ENCODE results near the gene IL18R1.

The IL18R1 gene

DNA sequence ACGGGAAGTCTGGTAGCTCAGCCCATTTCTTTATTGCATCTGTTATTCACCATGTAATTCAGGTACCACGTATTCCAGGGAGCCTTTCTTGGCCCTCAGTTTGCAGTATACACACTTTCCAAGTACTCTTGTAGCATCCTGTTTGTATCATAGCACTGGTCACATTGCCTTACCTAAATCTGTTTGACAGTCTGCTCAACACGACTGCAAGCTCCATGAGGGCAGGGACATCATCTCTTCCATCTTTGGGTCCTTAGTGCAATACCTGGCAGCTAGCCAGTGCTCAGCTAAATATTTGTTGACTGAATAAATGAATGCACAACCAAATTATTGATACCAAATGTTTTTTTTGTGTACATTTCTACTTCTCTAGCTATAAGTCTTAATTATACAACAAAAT, 11.2 kb upstream of the IL18R1 start:
- DNase-seq (ENCODE audit: extremely low spot score, insufficient read length, low read depth), result no peak
- no peak for FAIRE-seq

- FAIRE-seq, result no peak
- DNase-seq (ENCODE audit: extremely low spot score, insufficient read length, low read depth), result no peak
Measured at GRCh38 chr2:102345329-102345920, 10.2 kb upstream of the IL18R1 start.

DNA sequence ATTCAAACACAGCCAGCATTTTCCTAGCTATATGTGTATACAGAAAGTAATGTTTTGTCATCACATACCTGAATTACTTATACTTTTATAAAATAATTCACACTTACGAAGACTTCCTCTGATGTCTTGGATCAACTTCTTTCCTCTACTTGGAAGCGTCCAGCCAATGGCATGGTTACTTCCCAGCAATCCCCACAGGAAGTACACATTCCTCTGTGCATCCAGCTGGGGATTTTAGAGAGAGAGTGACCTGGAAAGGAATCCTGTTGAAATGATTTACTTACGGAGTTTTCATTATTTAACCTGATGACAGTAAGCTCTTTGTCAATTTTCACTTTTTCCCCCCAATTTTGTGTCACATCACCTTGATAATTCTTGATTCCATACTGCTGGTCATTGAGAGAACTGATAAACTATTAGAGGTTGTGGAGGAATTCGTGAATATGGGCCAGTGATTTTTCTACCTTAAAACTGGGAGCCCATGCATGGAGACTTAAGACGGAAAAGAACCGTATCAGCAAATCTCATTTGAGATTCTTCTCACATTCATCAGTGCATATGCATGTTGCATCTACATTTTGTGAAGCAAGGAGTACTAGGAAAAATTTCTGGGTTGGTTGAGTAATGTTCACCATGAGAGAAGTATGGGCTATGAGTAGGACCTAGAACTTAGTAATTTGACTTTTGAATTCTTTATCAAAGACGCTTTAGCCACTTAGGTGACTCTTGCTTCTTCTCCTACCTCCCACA, 9.0 kb upstream of the IL18R1 start:
- DNase-seq (ENCODE audit: extremely low spot score, insufficient read length, low read depth) (no peak), FAIRE-seq (no peak)

- peak; percentile 64 for FAIRE-seq
Measured at GRCh38 chr2:102350137-102350793, 5.3 kb upstream of the IL18R1 start.

GRCh38 chr2:102356381-102356712, 751 bp downstream of the IL18R1 start:
- DNase-seq (ENCODE audit: extremely low spot score, insufficient read length, low read depth) (no peak), FAIRE-seq (peak; percentile 67)

More at GRCh38 chr2:102350137-102350793, 5.3 kb upstream of the IL18R1 start:
- no peak for DNase-seq (ENCODE audit: extremely low spot score, insufficient read length, low read depth)

DNA sequence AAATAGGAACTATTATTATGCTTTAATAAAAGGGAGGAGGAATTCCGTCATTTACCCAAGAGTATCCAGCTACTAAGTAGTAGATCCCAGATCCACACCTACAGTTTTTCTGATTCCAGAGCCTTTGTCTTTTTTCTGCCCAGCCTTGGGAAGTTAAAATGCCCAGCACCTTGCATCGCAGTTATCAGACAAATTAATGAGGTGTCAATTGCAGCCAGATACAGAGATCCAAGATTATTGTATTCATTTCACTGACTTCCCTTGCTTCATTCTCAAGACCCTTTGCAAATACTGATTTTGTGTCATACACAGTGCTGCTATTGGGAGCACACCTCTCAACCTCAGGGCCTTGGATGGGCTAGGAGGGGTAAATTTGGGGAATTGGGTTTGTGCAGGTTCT, 1.1 kb downstream of the IL18R1 start:
- FAIRE-seq, result no peak

DNA sequence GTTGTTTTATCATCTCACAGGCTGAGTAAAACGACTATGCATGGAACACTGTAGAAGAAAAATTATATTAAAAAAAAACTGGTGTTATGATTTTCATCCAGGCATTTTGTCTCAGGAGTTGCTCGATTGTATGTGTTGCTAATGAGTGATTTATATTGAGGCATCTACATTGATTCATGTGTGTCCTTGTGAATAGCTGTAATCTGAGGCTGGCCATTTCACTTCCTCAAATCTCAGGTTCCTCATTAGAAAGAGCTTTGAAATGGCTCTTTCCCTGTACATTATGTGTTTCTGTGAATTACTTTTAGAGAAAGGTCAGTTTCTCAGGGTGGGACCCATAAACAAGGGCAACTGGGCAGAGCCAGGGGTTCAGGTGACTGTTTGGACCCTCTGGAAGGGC, 2.3 kb downstream of the IL18R1 start:
- FAIRE-seq, result peak; percentile 54
- DNase-seq (ENCODE audit: extremely low spot score, insufficient read length, low read depth), result no peak

More for the DNA sequence above, 1.1 kb downstream of the IL18R1 start:
- DNase-seq (ENCODE audit: extremely low spot score, insufficient read length, low read depth), result no peak

- DNase-seq (ENCODE audit: extremely low spot score, insufficient read length, low read depth) (no peak), FAIRE-seq (no peak)
Measured at GRCh38 chr2:102358496-102358895, 2.9 kb downstream of the IL18R1 start.

GRCh38 chr2:102359527-102359926, 3.9 kb downstream of the IL18R1 start:
- FAIRE-seq (no peak), DNase-seq (ENCODE audit: extremely low spot score, insufficient read length, low read depth) (no peak)

GRCh38 chr2:102361632-102362241, 6.1 kb downstream of the IL18R1 start:
- no peak for DNase-seq (ENCODE audit: extremely low spot score, insufficient read length, low read depth)
- FAIRE-seq, result no peak

GRCh38 chr2:102365763-102366162, 10.2 kb downstream of the IL18R1 start:
- FAIRE-seq, result no peak

GRCh38 chr2:102366406-102367112, 11.0 kb downstream of the IL18R1 start:
- DNase-seq (ENCODE audit: extremely low spot score, insufficient read length, low read depth) (no peak), FAIRE-seq (peak; percentile 87)

More at GRCh38 chr2:102365763-102366162, 10.2 kb downstream of the IL18R1 start:
- no peak for DNase-seq (ENCODE audit: extremely low spot score, insufficient read length, low read depth)

DNA sequence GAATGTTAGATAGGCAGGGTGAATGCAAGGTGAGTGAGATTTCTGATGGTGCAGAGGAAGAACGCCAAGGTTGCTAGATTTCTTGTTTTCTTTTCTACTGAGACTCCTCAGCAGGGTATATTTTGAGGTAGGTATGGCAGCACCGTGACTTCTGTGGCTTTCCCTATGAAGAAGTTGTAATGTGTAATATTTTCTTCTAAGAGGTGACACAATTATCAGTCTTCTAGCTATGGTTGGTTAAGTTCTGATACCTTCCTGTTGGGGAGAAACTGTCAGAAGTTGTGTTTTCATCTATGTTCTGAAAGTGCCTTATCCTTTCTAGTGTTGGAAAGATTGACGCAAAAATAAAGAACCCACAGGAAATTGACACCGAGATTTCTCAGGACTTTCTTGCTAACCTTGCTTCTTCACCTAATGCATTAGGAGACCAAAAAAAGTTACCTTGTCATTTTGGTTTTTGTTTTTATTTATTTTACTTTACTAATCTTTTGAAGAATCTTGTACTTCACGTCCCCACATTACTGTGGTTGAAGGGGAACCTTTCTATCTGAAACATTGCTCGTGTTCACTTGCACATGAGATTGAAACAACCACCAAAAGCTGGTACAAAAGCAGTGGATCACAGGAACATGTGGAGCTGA, 11.9 kb downstream of the IL18R1 start:
- DNase-seq (ENCODE audit: extremely low spot score, insufficient read length, low read depth) (no peak), FAIRE-seq (no peak)

GRCh38 chr2:102368461-102369109, 13.0 kb downstream of the IL18R1 start:
- FAIRE-seq, result no peak
- DNase-seq (ENCODE audit: extremely low spot score, insufficient read length, low read depth), result no peak

GRCh38 chr2:102369866-102370265, 14.3 kb downstream of the IL18R1 start:
- DNase-seq (ENCODE audit: extremely low spot score, insufficient read length, low read depth), result no peak
- no peak for FAIRE-seq

DNA sequence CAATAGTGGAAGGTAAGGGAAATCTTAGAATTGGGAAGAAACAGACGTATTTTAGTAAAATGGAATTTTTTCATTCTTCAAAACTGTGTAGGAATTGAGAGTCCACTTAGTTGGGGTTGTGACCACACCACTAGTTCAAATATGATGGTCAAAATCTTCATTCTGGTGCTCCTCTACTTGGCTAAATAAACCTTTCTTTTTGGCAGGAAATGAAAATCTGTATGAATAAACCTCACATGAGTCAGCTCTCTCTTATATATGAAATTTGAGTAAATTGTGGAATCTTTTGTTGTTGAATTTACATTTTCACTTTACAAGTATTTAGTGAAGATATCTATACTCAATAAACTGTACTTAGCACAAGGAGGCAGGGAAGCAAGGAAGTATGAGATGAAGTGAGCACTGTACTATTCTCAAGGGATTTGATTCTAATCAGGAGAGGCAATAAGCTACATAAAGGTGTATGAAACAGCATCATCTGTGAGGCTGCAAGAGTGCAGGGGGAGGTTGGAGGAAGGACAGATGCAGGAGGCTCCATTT, 20.5 kb downstream of the IL18R1 start:
- DNase-seq (ENCODE audit: extremely low spot score, insufficient read length, low read depth) (no peak), FAIRE-seq (no peak)

GRCh38 chr2:102383722-102384121, 28.1 kb downstream of the IL18R1 start:
- DNase-seq (ENCODE audit: extremely low spot score, insufficient read length, low read depth), result no peak
- FAIRE-seq, result no peak

- FAIRE-seq (no peak), DNase-seq (ENCODE audit: extremely low spot score, insufficient read length, low read depth) (no peak)
Measured at GRCh38 chr2:102385522-102385921, 29.9 kb downstream of the IL18R1 start.

- FAIRE-seq, result no peak
- DNase-seq (ENCODE audit: extremely low spot score, insufficient read length, low read depth), result no peak
Measured at GRCh38 chr2:102386004-102386403, 30.4 kb downstream of the IL18R1 start.
